Mesendoderm (in vitro differentiated cells): ENCODE data around the gene GLIS1.

ENCODE experiments used
- DNase-seq: peaks from one replicate; pipeline ENCODE4 v3.0.0; 2013
- H2AK5ac ChIP-seq: 2 replicates; pipeline ENCODE4 v1.6.1; 2013; ENCODE audit warnings: low read length, inconsistent platforms
- H2BK120ac ChIP-seq: 2 replicates; pipeline ENCODE4 v1.6.1; 2013; ENCODE audit warnings: low read depth, mild to moderate bottlenecking, low read length, moderate library complexity, mixed read lengths
- H2BK15ac ChIP-seq: replicated peaks from 2 replicates; pipeline ENCODE4 v1.6.1; 2013; ENCODE audit warnings: low read depth, mild to moderate bottlenecking, moderate library complexity
- H2BK5ac ChIP-seq: 2 replicates; pipeline ENCODE4 v1.6.1; 2013; ENCODE audit warnings: low read length, inconsistent platforms
- H3K18ac ChIP-seq: 2 replicates; pipeline ENCODE4 v1.6.1; 2013; ENCODE audit warnings: mild to moderate bottlenecking, low read length, mixed read lengths
- H3K23ac ChIP-seq: one replicate; pipeline ENCODE4 v1.6.1; 2013; ENCODE audit warnings: low read length
- H3K27ac ChIP-seq: 2 replicates; pipeline ENCODE4 v1.5.1; 2013; ENCODE audit warnings: low read depth, mild to moderate bottlenecking, inconsistent platforms, low read length, moderate library complexity
- H3K27me3 ChIP-seq: 2 replicates; pipeline ENCODE4 v1.6.1; 2013; ENCODE audit warnings: low read length, control low read depth, mild to moderate bottlenecking, inconsistent platforms; ENCODE audit not compliant: insufficient read depth, poor library complexity
- H3K36me3 ChIP-seq: 2 replicates; pipeline ENCODE4 v1.6.1; 2013; ENCODE audit warnings: low read length, inconsistent platforms; ENCODE audit not compliant: control insufficient read depth, insufficient read depth
- H3K4ac ChIP-seq: one replicate; pipeline ENCODE4 v1.6.1; 2013; ENCODE audit warnings: low read depth, mild to moderate bottlenecking, low read length, moderate library complexity
- H3K4me1 ChIP-seq: 2 replicates; pipeline ENCODE4 v1.6.1; 2013; ENCODE audit warnings: low read depth, low read length, inconsistent platforms; ENCODE audit not compliant: control insufficient read depth
- H3K4me2 ChIP-seq: 2 replicates; pipeline ENCODE4 v1.6.1; 2013; ENCODE audit warnings: low read length
- H3K4me3 ChIP-seq: 2 replicates; pipeline ENCODE4 v1.5.1; 2013; ENCODE audit warnings: mild to moderate bottlenecking, low read length
- H3K56ac ChIP-seq: one replicate; pipeline ENCODE4 v1.6.1; 2013; ENCODE audit warnings: low read length
- H3K79me1 ChIP-seq: 2 replicates; pipeline ENCODE4 v1.6.1; 2013; ENCODE audit warnings: low read length, inconsistent platforms
- H3K79me2 ChIP-seq: 2 replicates; pipeline ENCODE4 v1.6.1; 2013; ENCODE audit warnings: mild to moderate bottlenecking, low read length; ENCODE audit not compliant: control insufficient read depth, insufficient read depth
- H3K9ac ChIP-seq: 2 replicates; pipeline ENCODE4 v1.6.1; 2013; ENCODE audit warnings: low read length, inconsistent platforms
- H4K5ac ChIP-seq: one replicate; pipeline ENCODE4 v1.6.1; 2013; ENCODE audit warnings: low read length
- H4K8ac ChIP-seq: one replicate; pipeline ENCODE4 v1.6.1; 2013; ENCODE audit warnings: low read depth, mild to moderate bottlenecking, control low read depth, low read length, moderate library complexity
- WGBS: extraction: QIAGEN DNeasy Blood & Tissue Kit; methylation state at CpG from one replicate; pipeline ENCODE4 v1.1.7; 2013; ENCODE audit warnings: low lambda C conversion rate, missing lambda C conversion rate; ENCODE audit not compliant: insufficient coverage; ENCODE audit errors: extremely low coverage; 5-methylcytosine and 5-hydroxymethylcytosine counted together

Gene GLIS1

GRCh38 chr1:53629101-53629691 is 109.8 kb downstream of the GLIS1 start:
- H2AK5ac ChIP-seq: no peak overlapping the region
- H3K79me1 ChIP-seq: peaks cover 5% of the 10 kb centered on the region
- peak overlapping the region; percentile 74 for H3K23ac ChIP-seq
- no peak overlapping the region for H3K56ac ChIP-seq
- no peaks in the 10 kb centered on the region for H3K79me2 ChIP-seq
- H2BK5ac ChIP-seq: no peak overlapping the region
- no CpG with 5 or more reads among the region's 7 CpGs for WGBS
- H3K4ac ChIP-seq: no peak overlapping the region
- no peak overlapping the region for H3K27ac ChIP-seq
- H3K36me3 ChIP-seq: no peaks in the 10 kb centered on the region
- no peaks in the 10 kb centered on the region for H3K27me3 ChIP-seq
- no peaks in the 10 kb centered on the region for H3K4me1 ChIP-seq
- H3K4me2 ChIP-seq: no peak overlapping the region
- no peak overlapping the region for H2BK15ac ChIP-seq
- H2BK120ac ChIP-seq: no peak overlapping the region
- no peak overlapping the region for H4K5ac ChIP-seq
- no peak overlapping the region for H3K18ac ChIP-seq
- no peak for DNase-seq
- H3K4me3 ChIP-seq: no peak overlapping the region
- H3K9ac ChIP-seq: no peak overlapping the region
- no peak overlapping the region for H4K8ac ChIP-seq

DNA sequence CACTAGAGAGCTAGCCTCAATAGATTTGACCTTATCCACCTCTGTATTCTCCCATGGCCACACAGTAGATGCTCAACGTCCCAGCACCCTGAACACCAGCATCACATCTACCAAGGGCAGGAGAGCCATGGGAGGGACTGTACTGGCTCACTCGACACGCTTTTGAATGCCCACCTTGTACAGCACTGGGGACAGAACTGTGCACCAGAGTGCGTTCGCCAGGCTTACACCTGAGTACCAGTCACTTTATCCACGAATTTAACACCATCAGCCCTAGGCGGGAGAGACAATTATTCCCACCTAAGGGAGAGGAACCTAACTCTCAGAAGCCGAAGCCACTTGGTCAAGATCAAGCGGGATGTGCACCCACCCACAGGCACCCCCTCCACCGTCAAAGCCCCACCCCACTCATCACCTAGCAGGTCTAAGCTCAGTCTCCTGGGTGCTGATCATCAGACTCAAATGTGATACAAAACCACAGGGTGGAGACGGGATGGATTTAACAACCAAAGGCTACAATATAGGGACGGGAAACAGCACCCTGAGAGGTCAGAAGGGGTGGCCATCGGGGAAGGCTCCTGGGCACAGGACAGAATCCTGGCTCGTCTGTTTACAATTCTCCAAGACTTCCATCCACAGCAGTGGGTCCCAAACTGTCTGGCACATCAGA is 110.5 kb downstream of the GLIS1 start:
- Histone ChIP-seq H3K27ac (no peak overlapping the region), H3K79me1 (peaks cover 5% of the 10 kb centered on the region), H4K8ac (no peak overlapping the region), H4K5ac (no peak overlapping the region), H3K18ac (no peak overlapping the region), H3K56ac (no peak overlapping the region), H3K4me3 (no peak overlapping the region), H3K36me3 (no peaks in the 10 kb centered on the region), H3K4me1 (no peaks in the 10 kb centered on the region), H2BK5ac (no peak overlapping the region), H3K9ac (no peak overlapping the region), H3K23ac (no peak overlapping the region), H2BK15ac (no peak overlapping the region), H3K79me2 (no peaks in the 10 kb centered on the region), H2BK120ac (no peak overlapping the region), H2AK5ac (no peak overlapping the region), H3K4me2 (no peak overlapping the region), H3K27me3 (no peaks in the 10 kb centered on the region), H3K4ac (no peak overlapping the region)
- WGBS: no CpG with 5 or more reads among the region's 14 CpGs
- DNase-seq: no peak

DNA sequence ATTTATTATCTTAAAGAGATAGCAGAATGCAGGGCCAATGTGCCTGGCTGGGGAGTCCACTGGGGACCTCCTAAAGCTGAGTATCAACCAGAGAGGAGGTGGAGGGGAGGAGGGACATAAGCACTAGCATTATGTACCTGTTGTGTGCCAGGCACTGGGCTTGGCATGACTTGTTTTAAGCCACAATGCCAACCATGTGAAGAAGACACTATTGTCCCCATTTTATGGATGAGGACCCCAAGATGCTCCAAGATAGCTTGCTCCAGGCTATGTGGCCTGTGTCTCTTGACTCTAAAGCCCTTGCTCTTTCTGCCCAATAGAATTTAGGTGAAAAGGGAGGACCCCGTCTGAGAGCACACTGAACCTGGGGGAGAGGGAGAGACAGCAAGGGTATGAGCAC is 111.3 kb downstream of the GLIS1 start:
- no peak overlapping the region for H3K4ac ChIP-seq
- no peak overlapping the region for H3K27ac ChIP-seq
- no peak overlapping the region for H3K4me2 ChIP-seq
- H3K36me3 ChIP-seq: no peaks in the 10 kb centered on the region
- H3K27me3 ChIP-seq: no peaks in the 10 kb centered on the region
- DNase-seq: no peak
- no CpG with 5 or more reads among the region's 1 CpG for WGBS
- H3K4me3 ChIP-seq: no peak overlapping the region
- no peak overlapping the region for H2AK5ac ChIP-seq
- no peak overlapping the region for H2BK5ac ChIP-seq
- H2BK120ac ChIP-seq: no peak overlapping the region
- H4K8ac ChIP-seq: no peak overlapping the region
- no peaks in the 10 kb centered on the region for H3K4me1 ChIP-seq
- H3K56ac ChIP-seq: no peak overlapping the region
- no peak overlapping the region for H4K5ac ChIP-seq
- no peaks in the 10 kb centered on the region for H3K79me2 ChIP-seq
- no peak overlapping the region for H2BK15ac ChIP-seq
- H3K79me1 ChIP-seq: peaks cover 5% of the 10 kb centered on the region
- no peak overlapping the region for H3K23ac ChIP-seq
- no peak overlapping the region for H3K18ac ChIP-seq
- no peak overlapping the region for H3K9ac ChIP-seq

- peaks cover 5% of the 10 kb centered on the region for H3K79me1 ChIP-seq
- H3K4me2 ChIP-seq: no peak overlapping the region
- H3K4me3 ChIP-seq: no peak overlapping the region
- H3K79me2 ChIP-seq: no peaks in the 10 kb centered on the region
- H2BK120ac ChIP-seq: no peak overlapping the region
- H3K27me3 ChIP-seq: no peaks in the 10 kb centered on the region
- no CpG with 5 or more reads among the region's 13 CpGs for WGBS
- H4K5ac ChIP-seq: no peak overlapping the region
- H3K36me3 ChIP-seq: no peaks in the 10 kb centered on the region
- no peak overlapping the region for H3K23ac ChIP-seq
- H3K4ac ChIP-seq: no peak overlapping the region
- no peak overlapping the region for H3K27ac ChIP-seq
- H3K4me1 ChIP-seq: no peaks in the 10 kb centered on the region
- H3K18ac ChIP-seq: no peak overlapping the region
- no peak overlapping the region for H3K56ac ChIP-seq
- no peak overlapping the region for H3K9ac ChIP-seq
- H2BK15ac ChIP-seq: no peak overlapping the region
- no peak overlapping the region for H2AK5ac ChIP-seq
- H2BK5ac ChIP-seq: no peak overlapping the region
- no peak for DNase-seq
- H4K8ac ChIP-seq: no peak overlapping the region
Measured at GRCh38 chr1:53627031-53627430, 111.9 kb downstream of the GLIS1 start.

DNA sequence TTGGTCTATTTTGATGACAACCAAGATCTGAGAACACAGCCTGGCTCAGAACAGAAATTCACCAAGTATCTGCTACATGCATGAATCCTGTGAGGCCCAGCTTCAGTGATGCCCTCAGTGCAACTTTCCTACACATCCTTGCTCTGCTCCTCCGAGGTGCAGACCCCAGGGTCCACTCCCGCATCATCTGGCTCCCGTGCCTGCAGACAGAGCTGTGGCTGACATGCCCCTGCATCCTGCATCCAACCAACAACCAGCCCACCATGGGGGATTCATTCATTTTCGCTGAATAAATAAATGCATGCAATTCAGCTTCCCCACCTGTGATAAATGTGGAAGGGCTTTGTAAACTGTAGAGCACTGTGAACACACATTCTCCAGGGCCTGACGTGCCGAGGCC is 112.3 kb downstream of the GLIS1 start:
- no peak overlapping the region for H2BK5ac ChIP-seq
- peaks cover 5% of the 10 kb centered on the region for H3K79me1 ChIP-seq
- no peak overlapping the region for H3K4me3 ChIP-seq
- H3K4me2 ChIP-seq: no peak overlapping the region
- WGBS: no CpG with 5 or more reads among the region's 6 CpGs
- DNase-seq: no peak
- H2BK15ac ChIP-seq: no peak overlapping the region
- no peak overlapping the region for H3K4ac ChIP-seq
- no peak overlapping the region for H3K18ac ChIP-seq
- no peaks in the 10 kb centered on the region for H3K4me1 ChIP-seq
- H3K9ac ChIP-seq: no peak overlapping the region
- H2AK5ac ChIP-seq: no peak overlapping the region
- H4K5ac ChIP-seq: no peak overlapping the region
- H3K27me3 ChIP-seq: no peaks in the 10 kb centered on the region
- H3K36me3 ChIP-seq: no peaks in the 10 kb centered on the region
- no peak overlapping the region for H2BK120ac ChIP-seq
- no peaks in the 10 kb centered on the region for H3K79me2 ChIP-seq
- H3K27ac ChIP-seq: no peak overlapping the region
- H3K56ac ChIP-seq: no peak overlapping the region
- no peak overlapping the region for H4K8ac ChIP-seq
- no peak overlapping the region for H3K23ac ChIP-seq
